Esophagus muscularis mucosa (tissue), 4 donors: ENCODE data around the gene HAS3.

Experiments used
- EP300 ChIP-seq: sonication (generic); formaldehyde crosslinking; IDR thresholded peaks from one replicate; pipeline ENCODE4 v1.6.1; 2017; ENCODE audit warnings: antibody characterized with exemption
- POLR2A ChIP-seq: fragments of 450-650 bp; IDR thresholded peaks from one replicate; pipeline ENCODE4 v1.6.1; 2017; ENCODE audit warnings: antibody characterized with exemption, moderate library complexity, mild to moderate bottlenecking, low read depth
- POLR2AphosphoS5 ChIP-seq, 2 donors: sonication (generic); formaldehyde crosslinking; IDR thresholded peaks; one replicate each; pipeline ENCODE4 v1.6.1; 2017; ENCODE audit warnings: antibody characterized with exemption in 2 of 2
- TF ChIP-seq, protein P1 (sequence below), 3 experiments: fragments of 200-600 bp in 2 of 3; fragments of 450-650 bp in 1 of 3; sonication (generic) in 2 of 3; IDR thresholded peaks; one replicate each; pipeline ENCODE4 v1.5.1; 2017 to 2019; ENCODE audit warnings: antibody characterized with exemption in 3 of 3, mild to moderate bottlenecking in 2 of 3, moderate library complexity in 1 of 3

DNA sequence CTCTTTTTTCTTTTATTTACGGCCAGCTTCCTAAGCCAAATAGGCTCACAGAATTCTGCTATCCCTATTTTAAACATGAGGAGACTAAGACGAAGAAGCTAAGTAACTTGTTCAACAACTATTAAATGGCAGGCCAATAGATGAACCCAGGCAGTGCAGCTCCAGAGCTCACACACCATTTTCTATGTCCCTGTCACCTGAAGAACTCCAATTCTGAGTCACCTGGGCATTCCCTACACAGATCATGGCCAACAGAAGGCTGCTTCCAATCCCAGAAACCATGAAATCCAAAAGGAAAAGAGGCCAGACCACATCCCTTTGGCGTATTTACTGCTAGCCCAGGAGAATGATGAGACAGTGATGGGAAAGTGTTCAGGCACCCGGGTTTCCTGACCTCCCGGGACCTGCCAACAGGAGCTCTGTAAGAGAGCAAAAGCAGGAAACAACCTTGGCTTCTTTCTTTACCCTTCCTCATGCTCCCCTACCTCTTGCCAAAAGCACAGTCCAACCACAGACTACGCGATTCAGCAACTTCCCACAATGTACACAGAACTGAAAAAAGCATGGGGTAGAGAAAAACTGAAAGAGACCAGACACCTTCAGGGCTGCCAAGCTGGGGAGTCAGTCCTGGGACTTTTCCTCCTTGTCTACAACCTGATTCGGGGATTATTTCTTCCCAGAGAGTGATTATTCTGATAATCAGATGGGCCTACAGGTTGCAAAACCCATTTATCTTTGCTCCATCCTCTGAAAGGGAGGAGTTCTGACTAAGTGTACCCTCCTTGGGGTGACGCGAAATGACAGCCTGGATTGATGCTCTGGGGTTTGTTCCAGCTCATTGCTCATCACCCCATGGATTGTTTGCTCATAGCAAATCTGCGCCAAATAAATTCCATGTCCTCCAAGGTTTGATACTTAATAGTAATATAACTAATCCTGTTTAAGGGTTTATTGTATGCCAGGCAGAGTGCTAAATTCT lies 47.8 kb upstream of the HAS3 start:
- TF ChIP-seq, protein P1, sequence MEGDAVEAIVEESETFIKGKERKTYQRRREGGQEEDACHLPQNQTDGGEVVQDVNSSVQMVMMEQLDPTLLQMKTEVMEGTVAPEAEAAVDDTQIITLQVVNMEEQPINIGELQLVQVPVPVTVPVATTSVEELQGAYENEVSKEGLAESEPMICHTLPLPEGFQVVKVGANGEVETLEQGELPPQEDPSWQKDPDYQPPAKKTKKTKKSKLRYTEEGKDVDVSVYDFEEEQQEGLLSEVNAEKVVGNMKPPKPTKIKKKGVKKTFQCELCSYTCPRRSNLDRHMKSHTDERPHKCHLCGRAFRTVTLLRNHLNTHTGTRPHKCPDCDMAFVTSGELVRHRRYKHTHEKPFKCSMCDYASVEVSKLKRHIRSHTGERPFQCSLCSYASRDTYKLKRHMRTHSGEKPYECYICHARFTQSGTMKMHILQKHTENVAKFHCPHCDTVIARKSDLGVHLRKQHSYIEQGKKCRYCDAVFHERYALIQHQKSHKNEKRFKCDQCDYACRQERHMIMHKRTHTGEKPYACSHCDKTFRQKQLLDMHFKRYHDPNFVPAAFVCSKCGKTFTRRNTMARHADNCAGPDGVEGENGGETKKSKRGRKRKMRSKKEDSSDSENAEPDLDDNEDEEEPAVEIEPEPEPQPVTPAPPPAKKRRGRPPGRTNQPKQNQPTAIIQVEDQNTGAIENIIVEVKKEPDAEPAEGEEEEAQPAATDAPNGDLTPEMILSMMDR (IDR thresholded peaks at IDR 0.05) = no peak
- TF ChIP-seq POLR2A (no peak), EP300 (no peak), POLR2AphosphoS5 (IDR thresholded peaks at IDR 0.05) (peak in 1 of 2 donors; percentile 35)
